Kidney epithelial cell (primary cell): Measurements from ENCODE around the gene NEDD4L. TPM values are rescaled to one million over a fixed set of nuclear protein-coding genes. Genes with fewer than 3 reads are reported as not detected.

ENCODE experiments used
- DNase-seq: peaks from one replicate; pipeline ENCODE4 v3.0.0-alpha.2; 2010; ENCODE audit warnings: low read depth
- H3K27me3 ChIP-seq: 2 replicates; pipeline ENCODE4 v1.6.0; 2011; ENCODE audit warnings: low read length; ENCODE audit not compliant: control insufficient read depth, insufficient read depth
- H3K36me3 ChIP-seq: 2 replicates; pipeline ENCODE4 v1.5.1; 2011; ENCODE audit warnings: low read length; ENCODE audit not compliant: control insufficient read depth, insufficient read depth
- H3K4me3 ChIP-seq: 2 replicates; pipeline ENCODE4 v1.5.1; 2011; ENCODE audit warnings: low read depth, mild to moderate bottlenecking, control low read depth, low read length
- CTCF ChIP-seq: IDR thresholded peaks from 2 replicates; pipeline ENCODE4 v1.5.1; 2011; ENCODE audit warnings: mild to moderate bottlenecking, moderate library complexity, low read length, control low read depth, inconsistent platforms; ENCODE audit not compliant: insufficient read depth, poor library complexity, severe bottlenecking
- total RNA-seq: library from RNA; depleted of rRNA; stranded (reverse); fragments of >200 nt; gene quantifications from 2 replicates; pipeline ENCODE4 v1.2.3, GENCODE V29; 2015

Gene NEDD4L
- total RNA-seq, 1 donor from 2014 or later = 88.3 TPM

DNA sequence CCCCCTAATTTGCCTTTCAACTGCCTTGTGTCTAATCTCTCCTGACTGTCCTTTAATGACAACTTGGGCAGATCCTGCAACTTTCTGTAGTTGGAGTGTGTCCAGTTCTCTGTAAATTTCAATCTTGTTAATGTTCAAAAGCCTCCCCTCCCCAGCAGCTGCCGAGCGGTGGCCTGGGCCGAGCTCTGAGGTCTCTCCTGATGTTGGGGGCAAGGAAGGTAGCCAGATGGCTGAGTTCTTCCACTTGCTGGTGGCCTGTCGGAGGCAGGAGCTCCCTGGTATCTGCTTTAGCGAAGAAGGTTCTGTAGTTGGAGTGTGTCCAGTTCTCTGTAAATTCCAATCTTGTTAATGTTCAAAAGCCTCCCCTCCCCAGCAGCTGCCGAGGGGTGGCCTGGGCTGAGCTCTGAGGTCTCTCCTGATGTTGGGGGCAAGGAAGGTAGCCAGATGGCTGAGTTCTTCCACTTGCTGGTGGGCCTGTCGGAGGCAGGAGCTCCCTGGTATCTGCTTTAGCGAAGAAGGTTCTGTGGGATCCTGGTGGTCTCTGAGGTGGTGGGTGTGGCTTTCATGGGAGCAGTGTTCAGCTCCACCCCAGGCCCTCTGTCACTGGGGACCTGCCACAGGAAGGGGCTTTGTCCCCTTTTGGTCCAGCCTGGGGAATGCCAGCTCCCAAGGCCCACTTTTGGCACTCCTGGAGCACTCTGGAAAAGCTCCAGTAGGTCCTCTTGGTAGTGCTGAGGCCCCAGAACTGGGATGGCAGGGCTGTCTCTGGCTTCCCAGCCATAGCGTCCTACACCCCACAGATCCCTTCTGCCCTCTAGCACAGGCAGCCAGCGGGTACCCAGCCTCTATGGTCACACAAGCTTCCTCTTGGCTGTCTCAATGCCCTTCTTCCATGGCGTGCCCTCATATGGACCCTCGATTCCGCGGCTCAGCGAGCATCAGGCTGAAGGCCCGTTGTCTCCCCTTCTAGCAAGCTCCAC, 373.0 kb downstream of the NEDD4L start:
- no peak for DNase-seq
- no peak for TF ChIP-seq CTCF
- H3K4me3 ChIP-seq = no peak overlapping the region
- no peaks in the 10 kb centered on the region for H3K27me3 ChIP-seq
- H3K36me3 ChIP-seq = no peaks in the 10 kb centered on the region

DNA sequence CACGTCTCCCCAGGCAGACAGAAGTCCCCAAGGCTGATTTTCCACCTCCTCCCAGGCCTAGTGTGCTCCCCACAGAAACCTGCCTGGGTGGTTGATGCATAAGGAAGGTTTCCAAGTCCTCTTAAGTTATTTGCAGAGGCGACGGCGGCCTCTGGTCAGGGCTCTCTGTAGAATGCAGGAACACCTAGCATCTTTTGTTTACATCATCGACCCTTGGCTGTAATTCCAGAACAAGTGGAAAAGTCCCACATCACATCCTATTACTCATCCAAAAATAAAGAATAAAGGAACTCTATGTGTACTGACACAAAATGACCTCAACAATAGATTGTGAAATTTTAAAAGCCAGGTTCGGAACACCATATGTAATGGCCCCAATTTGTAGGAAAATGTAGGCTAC, 373.7 kb downstream of the NEDD4L start:
- DNase-seq = no peak
- H3K36me3 ChIP-seq = no peaks in the 10 kb centered on the region

GRCh38 chr18:58418361-58418760, 374.3 kb downstream of the NEDD4L start:
- no peak overlapping the region for H3K4me3 ChIP-seq
- no peak for TF ChIP-seq CTCF
- no peaks in the 10 kb centered on the region for H3K36me3 ChIP-seq
- no peak for DNase-seq
- H3K27me3 ChIP-seq = no peaks in the 10 kb centered on the region

More for the DNA sequence above, 373.7 kb downstream of the NEDD4L start:
- Histone ChIP-seq H3K4me3 (no peak overlapping the region), H3K27me3 (no peaks in the 10 kb centered on the region)
- TF ChIP-seq CTCF = no peak

- no peak for DNase-seq
- no peak for TF ChIP-seq CTCF
- H3K27me3 ChIP-seq = no peaks in the 10 kb centered on the region
- no peaks in the 10 kb centered on the region for H3K36me3 ChIP-seq
- no peak overlapping the region for H3K4me3 ChIP-seq
Observed at GRCh38 chr18:58419587-58420199, 375.7 kb downstream of the NEDD4L start.

- no peaks in the 10 kb centered on the region for H3K27me3 ChIP-seq
- no peak for DNase-seq
- H3K4me3 ChIP-seq = no peak overlapping the region
- TF ChIP-seq CTCF = no peak
- no peaks in the 10 kb centered on the region for H3K36me3 ChIP-seq
Observed at GRCh38 chr18:58426611-58427010, 382.6 kb downstream of the NEDD4L start.
